Mononuclear cell (primary cell): ENCODE results near the gene PEF1. TPM values are rescaled to one million over a fixed set of nuclear protein-coding genes. Genes with fewer than 3 reads are reported as not detected.

Source experiments
- H3K27me3 ChIP-seq: 2 replicates; pipeline ENCODE4 v1.6.0; 2011; ENCODE audit warnings: low read length, control low read depth; ENCODE audit not compliant: insufficient read depth
- H3K4me1 ChIP-seq: 2 replicates; pipeline ENCODE4 v1.5.1; 2011; ENCODE audit warnings: mild to moderate bottlenecking, low read length, control low read depth; ENCODE audit not compliant: insufficient read depth
- H3K4me3 ChIP-seq: 2 replicates; pipeline ENCODE4 v1.5.1; 2011; ENCODE audit warnings: mild to moderate bottlenecking, low read length, moderate library complexity
- H3K9me3 ChIP-seq: 2 replicates; pipeline ENCODE4 v1.5.1; 2011; ENCODE audit warnings: low read depth, mild to moderate bottlenecking, control low read depth, low read length
- total RNA-seq: library from RNA; depleted of rRNA; stranded (reverse); fragments of >200 nt; gene quantifications from one replicate; pipeline ENCODE4 v1.2.3, GENCODE V29; 2012

PEF1 gene
- 34.2 TPM for total RNA-seq

GRCh38 chr1:31644560-31645273 is at the start of gene PEF1:
TSS of gene PEF1 (minus strand) at chr1:31644876. CDS start at chr1:31644864, 12 bp downstream.
- Histone ChIP-seq H3K27me3 (no peaks in the 10 kb centered on the region), H3K9me3 (no peaks in the 10 kb centered on the region), H3K4me3 (peak within 1 kb of the TSS; percentile 84), H3K4me1 (peaks cover 43% of the 10 kb centered on the region)

GRCh38 chr1:31693231-31693630 is 48.6 kb upstream of the PEF1 start:
- Histone ChIP-seq H3K4me3 (no peak overlapping the region), H3K4me1 (no peaks in the 10 kb centered on the region), H3K27me3 (no peaks in the 10 kb centered on the region), H3K9me3 (no peaks in the 10 kb centered on the region)

- H3K27me3 ChIP-seq: no peaks in the 10 kb centered on the region
- no peak overlapping the region for H3K4me3 ChIP-seq
- no peaks in the 10 kb centered on the region for H3K9me3 ChIP-seq
- no peaks in the 10 kb centered on the region for H3K4me1 ChIP-seq
Observed at GRCh38 chr1:31691951-31692350, 47.3 kb upstream of the PEF1 start.

- H3K27me3 ChIP-seq: no peaks in the 10 kb centered on the region
- no peaks in the 10 kb centered on the region for H3K9me3 ChIP-seq
- H3K4me1 ChIP-seq: no peaks in the 10 kb centered on the region
- H3K4me3 ChIP-seq: no peak overlapping the region
Observed at GRCh38 chr1:31691446-31691845, 46.8 kb upstream of the PEF1 start.

- H3K4me1 ChIP-seq: no peaks in the 10 kb centered on the region
- no peaks in the 10 kb centered on the region for H3K9me3 ChIP-seq
- no peaks in the 10 kb centered on the region for H3K27me3 ChIP-seq
- H3K4me3 ChIP-seq: no peak overlapping the region
Observed at GRCh38 chr1:31690921-31691320, 46.2 kb upstream of the PEF1 start.

GRCh38 chr1:31689854-31690253 is 45.2 kb upstream of the PEF1 start:
- Histone ChIP-seq H3K9me3 (no peaks in the 10 kb centered on the region), H3K4me1 (no peaks in the 10 kb centered on the region), H3K4me3 (no peak overlapping the region), H3K27me3 (no peaks in the 10 kb centered on the region)

GRCh38 chr1:31689379-31689778 is 44.7 kb upstream of the PEF1 start:
- Histone ChIP-seq H3K4me3 (no peak overlapping the region), H3K4me1 (no peaks in the 10 kb centered on the region)

GRCh38 chr1:31688233-31688918 is 43.7 kb upstream of the PEF1 start:
- Histone ChIP-seq H3K27me3 (no peaks in the 10 kb centered on the region), H3K9me3 (no peaks in the 10 kb centered on the region), H3K4me3 (no peak overlapping the region), H3K4me1 (no peaks in the 10 kb centered on the region)

More at GRCh38 chr1:31689379-31689778, 44.7 kb upstream of the PEF1 start:
- H3K27me3 ChIP-seq: no peaks in the 10 kb centered on the region
- H3K9me3 ChIP-seq: no peaks in the 10 kb centered on the region

GRCh38 chr1:31687601-31688000 is 42.9 kb upstream of the PEF1 start:
- Histone ChIP-seq H3K9me3 (no peaks in the 10 kb centered on the region), H3K4me1 (no peaks in the 10 kb centered on the region), H3K4me3 (no peak overlapping the region), H3K27me3 (no peaks in the 10 kb centered on the region)

- no peaks in the 10 kb centered on the region for H3K27me3 ChIP-seq
- H3K4me1 ChIP-seq: no peaks in the 10 kb centered on the region
- no peaks in the 10 kb centered on the region for H3K9me3 ChIP-seq
- H3K4me3 ChIP-seq: no peak overlapping the region
Observed at GRCh38 chr1:31685795-31686194, 41.1 kb upstream of the PEF1 start.

- H3K4me1 ChIP-seq: no peaks in the 10 kb centered on the region
- H3K27me3 ChIP-seq: no peaks in the 10 kb centered on the region
- no peak overlapping the region for H3K4me3 ChIP-seq
- no peaks in the 10 kb centered on the region for H3K9me3 ChIP-seq
Observed at GRCh38 chr1:31683997-31684396, 39.3 kb upstream of the PEF1 start.

GRCh38 chr1:31681415-31681814 is 36.7 kb upstream of the PEF1 start:
- H3K4me1 ChIP-seq: no peaks in the 10 kb centered on the region
- H3K27me3 ChIP-seq: no peaks in the 10 kb centered on the region
- H3K9me3 ChIP-seq: no peaks in the 10 kb centered on the region

GRCh38 chr1:31679676-31680230 is 35.1 kb upstream of the PEF1 start:
- no peaks in the 10 kb centered on the region for H3K4me1 ChIP-seq
- no peaks in the 10 kb centered on the region for H3K27me3 ChIP-seq
- H3K4me3 ChIP-seq: no peak overlapping the region
- H3K9me3 ChIP-seq: no peaks in the 10 kb centered on the region

More at GRCh38 chr1:31681415-31681814, 36.7 kb upstream of the PEF1 start:
- H3K4me3 ChIP-seq: no peak overlapping the region

GRCh38 chr1:31679091-31679490 is 34.4 kb upstream of the PEF1 start:
- Histone ChIP-seq H3K27me3 (no peaks in the 10 kb centered on the region), H3K9me3 (no peaks in the 10 kb centered on the region), H3K4me3 (no peak overlapping the region), H3K4me1 (no peaks in the 10 kb centered on the region)

GRCh38 chr1:31678681-31679080 is 34.0 kb upstream of the PEF1 start:
- H3K4me1 ChIP-seq: no peaks in the 10 kb centered on the region
- H3K9me3 ChIP-seq: no peaks in the 10 kb centered on the region
- no peaks in the 10 kb centered on the region for H3K27me3 ChIP-seq
- no peak overlapping the region for H3K4me3 ChIP-seq
